GM18526 (cell line): ENCODE data around the gene BIN1.

ENCODE experiments used
- POLR2A ChIP-seq: IDR thresholded peaks from 3 replicates; pipeline ENCODE4 v1.6.1; 2011; ENCODE audit not compliant: insufficient read length; ENCODE audit errors: extremely low read depth

The BIN1 gene

GRCh38 chr2:127137741-127138140, 30.8 kb upstream of the BIN1 start:
- TF ChIP-seq POLR2A = no peak

- no peak for TF ChIP-seq POLR2A
Observed at GRCh38 chr2:127137225-127137624, 30.3 kb upstream of the BIN1 start.

GRCh38 chr2:127134833-127135830, 28.2 kb upstream of the BIN1 start:
- TF ChIP-seq POLR2A = no peak

GRCh38 chr2:127134235-127134634, 27.3 kb upstream of the BIN1 start:
- TF ChIP-seq POLR2A = no peak

GRCh38 chr2:127133793-127134192, 26.8 kb upstream of the BIN1 start:
- TF ChIP-seq POLR2A = no peak

GRCh38 chr2:127130421-127130820, 23.5 kb upstream of the BIN1 start:
- TF ChIP-seq POLR2A = no peak

GRCh38 chr2:127129937-127130336, 23.0 kb upstream of the BIN1 start:
- TF ChIP-seq POLR2A = no peak

- no peak for TF ChIP-seq POLR2A
Observed at GRCh38 chr2:127128445-127128904, 21.5 kb upstream of the BIN1 start.

GRCh38 chr2:127125821-127126220, 18.9 kb upstream of the BIN1 start:
- no peak for TF ChIP-seq POLR2A

- TF ChIP-seq POLR2A = no peak
Observed at GRCh38 chr2:127124426-127124825, 17.5 kb upstream of the BIN1 start.

GRCh38 chr2:127122361-127123027, 15.5 kb upstream of the BIN1 start:
- no peak for TF ChIP-seq POLR2A

GRCh38 chr2:127121776-127122176, 14.8 kb upstream of the BIN1 start:
- no peak for TF ChIP-seq POLR2A

GRCh38 chr2:127121353-127121752, 14.4 kb upstream of the BIN1 start:
- TF ChIP-seq POLR2A = no peak

- no peak for TF ChIP-seq POLR2A
Observed at GRCh38 chr2:127118467-127118866, 11.5 kb upstream of the BIN1 start.

GRCh38 chr2:127118038-127118437, 11.1 kb upstream of the BIN1 start:
- TF ChIP-seq POLR2A = no peak

- TF ChIP-seq POLR2A = no peak
Observed at GRCh38 chr2:127117603-127118002, 10.6 kb upstream of the BIN1 start.

GRCh38 chr2:127115471-127116199, 8.7 kb upstream of the BIN1 start:
- TF ChIP-seq POLR2A = no peak
